HFF-Myc (cell line): ENCODE data around the gene ATP11A.
A peak's percentile ranks its signal among the peaks of the same experiment; 100 is the strongest.
"Not testable (repeated sequence)": the region's sequence is repeated elsewhere in the genome, so short reads cannot be mapped to it uniquely, and the experiment has no call there.

Experiments used
- DNase-seq: peaks from one replicate; pipeline ENCODE4 v3.0.0-alpha.2; 2011; ENCODE audit warnings: low read depth; ENCODE audit errors: extremely low read depth
- H3K4me3 ChIP-seq: replicated peaks from 2 replicates; pipeline ENCODE4 v1.5.1; 2011; ENCODE audit warnings: low read depth, mild to moderate bottlenecking, control low read depth, low read length
- CTCF ChIP-seq: IDR thresholded peaks from 2 replicates; pipeline ENCODE4 v1.5.1; 2012; ENCODE audit warnings: mild to moderate bottlenecking, low read depth, low read length, control low read depth; ENCODE audit errors: missing control alignments

The ATP11A gene

GRCh38 chr13:112870737-112871287 lies 181.0 kb downstream of the ATP11A start:
- no peak for DNase-seq
- TF ChIP-seq CTCF, result no peak

GRCh38 chr13:112871742-112872141 lies 181.9 kb downstream of the ATP11A start:
- no peak for TF ChIP-seq CTCF
- DNase-seq, result no peak
- H3K4me3 ChIP-seq, result no peak overlapping the region

More at GRCh38 chr13:112870737-112871287, 181.0 kb downstream of the ATP11A start:
- no peak overlapping the region for H3K4me3 ChIP-seq

GRCh38 chr13:112872657-112873631 lies 183.1 kb downstream of the ATP11A start:
- DNase-seq, result not testable (repeated sequence)

GRCh38 chr13:112873851-112874750 lies 184.3 kb downstream of the ATP11A start:
- DNase-seq, result no peak
- peak; percentile 93 for TF ChIP-seq CTCF
- no peak overlapping the region for H3K4me3 ChIP-seq

More at GRCh38 chr13:112872657-112873631, 183.1 kb downstream of the ATP11A start:
- not testable (repeated sequence) for H3K4me3 ChIP-seq

- no peak for TF ChIP-seq CTCF
- H3K4me3 ChIP-seq, result no peak overlapping the region
- no peak for DNase-seq
Observed at GRCh38 chr13:112874751-112875300, 185.0 kb downstream of the ATP11A start.

- DNase-seq, result no peak
- H3K4me3 ChIP-seq, result no peak overlapping the region
- TF ChIP-seq CTCF, result no peak
Observed at GRCh38 chr13:112875627-112876026, 185.8 kb downstream of the ATP11A start.
